KBM-7 (cell line): ENCODE measurements around the gene PHF12.
A peak's percentile ranks its signal among the peaks of the same experiment; 100 is the strongest.

ENCODE experiments used
- DNase-seq: peaks from one replicate; pipeline ENCODE4 v3.0.0-alpha.2; 2015
- in situ Hi-C: fragments of 300-500 bp; cut with MboI; formaldehyde crosslinking; loops from 2 replicates; pipeline ENCODE4 v1.14.3; 2020; ENCODE audit warnings: low sequenced_read_pairs, low pct_unique_long_range_greater_than_20kb, mixed read lengths

PHF12 gene

DNA sequence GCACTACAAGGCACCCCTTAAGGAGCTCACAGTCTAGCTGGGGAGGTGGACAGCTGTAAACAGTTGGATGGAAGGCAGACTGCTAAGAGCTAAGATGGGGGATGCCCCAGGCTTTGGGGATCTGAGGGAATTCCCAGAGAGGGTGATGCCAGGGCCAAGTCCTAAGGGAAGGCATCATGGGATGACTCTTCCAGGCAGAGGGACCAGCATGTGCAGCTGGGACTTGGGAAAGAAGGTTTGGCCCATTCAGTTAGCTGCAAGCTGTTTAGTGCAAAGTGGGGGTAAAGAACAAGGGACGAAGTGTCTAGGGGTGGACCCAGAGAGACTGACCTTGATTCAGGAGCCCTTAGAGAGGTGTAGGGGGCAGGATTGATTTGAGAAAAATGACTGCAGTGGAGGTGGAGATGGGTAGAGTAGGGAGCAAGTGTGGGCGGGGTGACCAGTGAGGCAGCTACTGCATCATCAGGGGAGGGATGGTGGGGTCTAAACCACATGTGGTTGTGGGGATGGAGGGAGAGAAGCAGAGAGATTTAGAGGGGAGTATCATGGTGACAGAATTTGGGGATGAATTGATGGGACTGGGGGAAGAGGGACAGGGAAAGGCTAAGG, 27.1 kb upstream of the PHF12 start:
- in situ Hi-C loops: no loop called here
- no peak for DNase-seq

DNA sequence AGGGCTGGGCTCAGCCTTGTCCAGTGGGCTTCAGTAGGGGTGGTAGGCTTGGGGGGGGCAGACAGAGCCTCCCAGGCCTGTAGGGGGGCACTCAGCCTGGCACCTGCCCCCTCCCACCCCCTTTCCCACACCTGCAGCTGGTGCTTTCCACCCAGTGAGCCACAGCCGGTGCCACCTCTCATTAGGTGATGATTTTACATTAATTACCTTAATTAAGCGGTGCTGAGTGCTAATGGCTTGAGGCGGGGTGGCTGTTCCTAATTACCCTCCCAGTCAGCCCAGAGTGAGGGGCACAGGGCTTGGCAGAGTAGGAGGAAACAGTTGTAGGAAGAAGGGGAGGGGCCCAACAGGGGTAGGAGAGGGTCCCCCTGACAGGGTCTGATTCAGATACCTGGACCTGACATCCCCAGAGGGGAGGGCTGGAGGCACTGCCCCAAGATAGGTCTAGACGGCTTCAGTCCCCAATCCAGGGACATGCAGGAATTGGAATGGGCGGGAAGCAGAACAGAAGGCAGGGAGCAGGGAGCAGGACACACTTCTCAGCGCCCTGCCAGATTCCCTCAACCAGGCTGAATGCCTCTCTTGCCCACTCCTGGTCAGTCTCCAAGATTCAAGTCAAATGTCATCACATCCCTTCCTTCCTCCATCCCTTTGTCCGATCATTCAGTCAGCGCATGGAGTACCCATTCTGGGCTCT, 26.5 kb upstream of the PHF12 start:
- in situ Hi-C loops: no loop called here
- DNase-seq: no peak

- in situ Hi-C loops: no loop called here
- DNase-seq: no peak
Observed at GRCh38 chr17:28975646-28976045, 24.3 kb upstream of the PHF12 start.

GRCh38 chr17:28975031-28975430, 23.7 kb upstream of the PHF12 start:
- in situ Hi-C loops: no loop called here
- DNase-seq: no peak

DNA sequence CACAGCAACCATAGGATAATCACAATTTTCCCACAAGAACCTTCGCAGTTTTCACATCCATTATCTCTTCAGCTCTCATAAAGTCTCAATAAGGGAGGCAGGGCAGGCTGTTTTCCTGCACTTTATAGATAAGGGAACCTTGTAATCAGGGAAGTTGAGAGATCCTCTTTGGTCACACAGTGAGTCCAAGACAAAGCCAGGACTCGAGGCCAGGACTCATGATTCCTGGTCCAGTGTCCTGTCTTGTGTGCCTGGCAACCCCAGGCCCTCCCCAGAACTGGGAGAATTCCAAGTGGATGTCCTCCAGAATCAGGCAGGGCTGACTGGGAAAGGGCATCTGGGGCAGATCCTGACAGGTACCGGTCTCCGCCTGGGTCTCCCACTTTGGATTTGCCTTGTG, 23.1 kb upstream of the PHF12 start:
- in situ Hi-C loops: no loop called here
- DNase-seq: no peak

DNA sequence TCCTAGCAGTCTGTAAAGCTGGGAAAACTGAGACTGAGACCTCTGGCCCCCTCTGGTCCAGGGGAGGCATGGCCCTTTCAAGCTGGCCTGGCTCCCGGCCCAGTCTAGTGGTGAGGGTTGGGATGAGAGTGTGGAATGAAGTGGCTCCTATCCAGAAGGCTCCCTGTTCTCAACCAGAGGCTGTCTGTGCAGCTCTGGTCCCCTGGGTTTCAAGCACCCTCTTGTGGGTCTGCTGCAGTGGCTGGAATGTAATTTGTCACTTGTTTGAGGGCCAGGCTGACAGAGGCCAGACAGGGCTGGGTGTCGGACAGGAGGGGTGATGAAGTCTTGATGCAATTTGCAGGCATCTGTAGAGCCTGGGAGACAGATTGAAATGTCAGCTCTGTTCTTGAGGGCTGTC, 22.1 kb upstream of the PHF12 start:
- DNase-seq: no peak
- in situ Hi-C loops: no loop called here

- in situ Hi-C loops: no loop called here
- DNase-seq: no peak
Observed at GRCh38 chr17:28972437-28972836, 21.1 kb upstream of the PHF12 start.

DNA sequence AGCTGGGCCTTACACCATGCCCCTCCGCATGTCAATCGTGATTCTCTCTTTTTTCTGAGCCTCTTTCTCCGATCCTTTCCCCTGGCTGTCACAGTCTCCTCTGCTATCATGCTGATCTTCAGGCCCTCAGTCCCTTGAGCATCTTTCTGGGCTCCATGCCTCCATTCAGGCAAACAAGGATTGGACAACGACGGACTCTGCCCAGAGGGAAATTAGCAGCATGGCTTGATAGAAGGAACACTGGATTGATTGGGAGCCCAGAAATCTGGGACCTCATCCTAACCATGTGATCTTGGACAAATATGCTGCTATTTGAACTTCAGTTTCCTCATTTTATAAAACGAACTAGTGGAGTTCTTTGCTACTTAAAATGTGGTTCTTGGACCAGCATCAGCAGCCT, 19.6 kb upstream of the PHF12 start:
- in situ Hi-C loops: no loop called here
- DNase-seq: no peak

GRCh38 chr17:28969706-28970393, 18.5 kb upstream of the PHF12 start:
- in situ Hi-C loops: no loop called here
- DNase-seq: no peak

DNA sequence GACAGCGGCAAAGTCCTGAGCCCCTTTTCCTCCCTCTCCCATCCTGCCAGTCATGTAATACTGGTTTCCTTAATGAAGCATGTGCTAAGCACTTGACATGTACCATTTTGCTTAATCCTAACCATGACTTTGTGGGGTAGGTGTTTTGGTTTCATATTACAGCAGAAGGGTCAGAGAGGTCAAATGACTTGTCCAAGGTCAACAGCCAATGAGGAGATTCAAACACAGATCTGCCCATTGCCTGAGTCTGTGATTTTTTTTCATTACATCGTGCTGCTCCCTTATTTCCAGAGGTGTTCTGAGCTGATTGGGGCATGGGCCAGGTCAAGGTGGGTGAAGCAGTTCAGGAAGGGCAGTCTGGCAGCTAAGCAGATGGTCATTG, 17.6 kb upstream of the PHF12 start:
- DNase-seq: no peak
- in situ Hi-C loops: no loop called here

- no peak for DNase-seq
- in situ Hi-C loops: no loop called here
Observed at GRCh38 chr17:28968231-28968913, 17.1 kb upstream of the PHF12 start.

GRCh38 chr17:28967221-28968135, 16.2 kb upstream of the PHF12 start:
- in situ Hi-C loops: no loop called here
- DNase-seq: peak; percentile 48

- no peak for DNase-seq
- in situ Hi-C loops: no loop called here
Observed at GRCh38 chr17:28963841-28964240, 12.5 kb upstream of the PHF12 start.

DNA sequence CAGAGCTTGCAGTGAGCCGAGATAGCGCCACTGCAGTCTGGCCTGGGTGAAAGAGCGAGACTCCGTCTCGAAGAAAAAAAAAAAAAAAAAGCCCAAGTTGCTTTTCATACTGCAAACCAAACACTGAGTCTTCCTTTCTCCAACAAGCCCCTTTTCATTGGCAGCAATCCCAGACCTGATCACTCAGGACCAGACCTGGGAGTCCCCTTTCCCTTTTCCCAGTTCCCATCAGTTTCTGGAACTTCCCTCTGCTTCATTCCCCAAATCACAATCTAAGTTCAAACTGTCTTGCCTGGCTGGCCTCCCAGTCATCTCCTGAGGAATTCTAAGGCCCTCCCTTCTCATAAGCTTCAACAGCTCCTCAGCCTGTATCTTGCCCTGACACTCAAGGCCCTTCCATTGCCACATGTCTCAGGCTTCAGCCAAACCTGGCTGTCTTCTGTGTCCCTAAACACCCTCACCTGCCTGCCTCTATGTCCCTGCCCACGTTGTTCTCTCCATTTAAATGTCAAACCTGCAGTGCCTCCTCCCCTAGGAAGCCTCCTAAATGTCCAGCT, 11.8 kb upstream of the PHF12 start:
- in situ Hi-C loops: no loop called here
- DNase-seq: no peak

- in situ Hi-C loops: no loop called here
Observed at GRCh38 chr17:28961391-28961790, 10.1 kb upstream of the PHF12 start.

GRCh38 chr17:28960256-28961061, 9.1 kb upstream of the PHF12 start:
- in situ Hi-C loops: no loop called here

More at GRCh38 chr17:28961391-28961790, 10.1 kb upstream of the PHF12 start:
- no peak for DNase-seq

GRCh38 chr17:28959471-28959871, 8.2 kb upstream of the PHF12 start:
- DNase-seq: no peak
- in situ Hi-C loops: loop anchor here (10.0 kb wide), 1 partner anchor 145 kb away; no protein-coding TSS in a partner anchor

More at GRCh38 chr17:28960256-28961061, 9.1 kb upstream of the PHF12 start:
- no peak for DNase-seq
